ENCODE data around the gene GOLGA5.

DNA sequence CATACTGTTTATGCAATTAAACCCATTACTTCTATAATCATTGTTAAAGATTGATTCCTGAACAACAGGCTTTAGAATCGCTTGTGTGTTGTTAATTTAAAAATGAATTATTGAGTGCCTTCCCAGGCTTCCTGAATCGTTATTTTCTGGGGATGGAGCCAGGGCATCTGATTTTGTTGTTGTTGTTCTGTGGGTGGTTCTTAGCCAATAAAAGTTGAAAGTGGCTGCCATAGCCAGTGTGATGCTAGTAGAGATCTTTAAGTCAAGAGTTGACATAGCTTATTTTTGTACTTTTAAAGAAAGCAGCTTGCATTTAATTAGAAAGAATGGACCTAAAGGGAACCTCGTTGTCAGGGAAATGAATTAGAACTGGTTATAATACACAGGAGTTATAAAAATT is 6.4 kb downstream of the GOLGA5 start:
- TF ChIP-seq, protein P1, sequence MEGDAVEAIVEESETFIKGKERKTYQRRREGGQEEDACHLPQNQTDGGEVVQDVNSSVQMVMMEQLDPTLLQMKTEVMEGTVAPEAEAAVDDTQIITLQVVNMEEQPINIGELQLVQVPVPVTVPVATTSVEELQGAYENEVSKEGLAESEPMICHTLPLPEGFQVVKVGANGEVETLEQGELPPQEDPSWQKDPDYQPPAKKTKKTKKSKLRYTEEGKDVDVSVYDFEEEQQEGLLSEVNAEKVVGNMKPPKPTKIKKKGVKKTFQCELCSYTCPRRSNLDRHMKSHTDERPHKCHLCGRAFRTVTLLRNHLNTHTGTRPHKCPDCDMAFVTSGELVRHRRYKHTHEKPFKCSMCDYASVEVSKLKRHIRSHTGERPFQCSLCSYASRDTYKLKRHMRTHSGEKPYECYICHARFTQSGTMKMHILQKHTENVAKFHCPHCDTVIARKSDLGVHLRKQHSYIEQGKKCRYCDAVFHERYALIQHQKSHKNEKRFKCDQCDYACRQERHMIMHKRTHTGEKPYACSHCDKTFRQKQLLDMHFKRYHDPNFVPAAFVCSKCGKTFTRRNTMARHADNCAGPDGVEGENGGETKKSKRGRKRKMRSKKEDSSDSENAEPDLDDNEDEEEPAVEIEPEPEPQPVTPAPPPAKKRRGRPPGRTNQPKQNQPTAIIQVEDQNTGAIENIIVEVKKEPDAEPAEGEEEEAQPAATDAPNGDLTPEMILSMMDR (IDR thresholded peaks at IDR 0.05): no peak
- no peak for TF ChIP-seq POLR2A (IDR thresholded peaks at IDR 0.05)

Data from right lobe of liver (tissue), 4 donors.